H1 (cell line): ENCODE results near the gene APC2. TPM values are rescaled to one million over a fixed set of nuclear protein-coding genes. Genes with fewer than 3 reads are reported as not detected.
A peak's percentile ranks its signal among the peaks of the same experiment; 100 is the strongest.

Experiments
- ASH2L ChIP-seq: fragments of 200-600, 300-600 bp; sonication (generic); IDR thresholded peaks from one replicate; pipeline ENCODE4 v1.7.1; 2017; ENCODE audit warnings: low read length
- BCL11A ChIP-seq, 2 experiments: IDR thresholded peaks; one replicate each; pipeline ENCODE4 v1.6.1; 2011; ENCODE audit warnings: low read depth in 2 of 2, low read length in 2 of 2, mild to moderate bottlenecking in 2 of 2
- CEBPB ChIP-seq: IDR thresholded peaks from 2 replicates; pipeline ENCODE4 v1.6.1; 2012; ENCODE audit warnings: low read depth, low read length
- CTBP2 ChIP-seq: IDR thresholded peaks from 2 replicates; pipeline ENCODE4 v1.7.0; 2011; ENCODE audit warnings: borderline replicate concordance, mild to moderate bottlenecking, moderate library complexity, mixed read lengths, low read length; ENCODE audit not compliant: insufficient read depth, insufficient read length
- EP300 ChIP-seq, 2 experiments: IDR thresholded peaks; 1 replicate in 1 of 2; 2 replicates in 1 of 2; pipeline ENCODE4 v1.6.1; 2011 to 2012; ENCODE audit warnings: low read depth in 2 of 2, low read length in 2 of 2, mild to moderate bottlenecking in 2 of 2, borderline replicate concordance in 1 of 2, inconsistent platforms in 1 of 2, moderate library complexity in 1 of 2
- HDAC2 ChIP-seq, 2 experiments: fragments of 300-600 bp in 1 of 2; sonication (generic) in 1 of 2; IDR thresholded peaks; 2 replicates each; pipeline ENCODE4 v1.6.1; 2011 to 2012; ENCODE audit warnings: low read depth in 2 of 2, low read length in 2 of 2, mild to moderate bottlenecking in 2 of 2, moderate library complexity in 2 of 2, borderline replicate concordance in 1 of 2, inconsistent platforms in 1 of 2
- JUN ChIP-seq: IDR thresholded peaks from 2 replicates; pipeline ENCODE4 v1.6.1; 2011; ENCODE audit warnings: low read depth, mild to moderate bottlenecking, improper control_type of control experiment, low read length
- KDM5A ChIP-seq: fragments of 200-600 bp; IDR thresholded peaks from 2 replicates; pipeline ENCODE4 v1.7.1; 2012; ENCODE audit warnings: mild to moderate bottlenecking, low read length, inconsistent platforms, mixed read lengths
- NANOG ChIP-seq: IDR thresholded peaks from 2 replicates; pipeline ENCODE4 v1.6.1; 2011; ENCODE audit warnings: low read length, low read depth, mild to moderate bottlenecking, inconsistent platforms; ENCODE audit not compliant: insufficient read depth, poor library complexity, severe bottlenecking
- PHF8 ChIP-seq: fragments of 200-600 bp; sonication (generic); conservative IDR thresholded peaks from 2 replicates; pipeline ENCODE4 v1.7.1; 2012; ENCODE audit warnings: low read depth, mild to moderate bottlenecking, inconsistent platforms, low read length, moderate library complexity
- POLR2A ChIP-seq, 2 experiments: IDR thresholded peaks; 1 replicate in 1 of 2; 2 replicates in 1 of 2; pipeline ENCODE4 v1.6.1; 2011; ENCODE audit warnings: low read depth in 2 of 2, low read length in 2 of 2, mild to moderate bottlenecking in 2 of 2; ENCODE audit errors: control extremely low read depth in 1 of 2
- POLR2AphosphoS5 ChIP-seq: IDR thresholded peaks from 2 replicates; pipeline ENCODE4 v1.6.1; 2011; ENCODE audit warnings: low read depth, low read length
- SP1 ChIP-seq: IDR thresholded peaks from 2 replicates; pipeline ENCODE4 v1.6.1; 2011; ENCODE audit warnings: low read depth, low read length
- SP2 ChIP-seq: IDR thresholded peaks from 2 replicates; pipeline ENCODE4 v1.6.1; 2012; ENCODE audit warnings: mild to moderate bottlenecking, low read length, inconsistent platforms
- SP4 ChIP-seq: IDR thresholded peaks from 2 replicates; pipeline ENCODE4 v1.6.1; 2012; ENCODE audit warnings: low read length, inconsistent platforms
- TAF7 ChIP-seq: optimal IDR thresholded peaks from 2 replicates; pipeline ENCODE3; 2011; ENCODE audit warnings: low read depth, mild to moderate bottlenecking, inconsistent platforms, low read length, moderate library complexity, borderline replicate concordance
- TBP ChIP-seq: IDR thresholded peaks from 2 replicates; pipeline ENCODE4 v1.6.1; 2011; ENCODE audit warnings: low read depth, low read length, improper control_type of control experiment
- TCF12 ChIP-seq: IDR thresholded peaks from 2 replicates; pipeline ENCODE4 v1.6.1; 2011; ENCODE audit warnings: low read depth, mild to moderate bottlenecking, low read length
- polyA plus RNA-seq, 7 experiments: library from polyadenylated mRNA; depleted of rRNA in 3 of 7; stranded (reverse) in 5 of 7; unstranded in 2 of 7; fragments of >200 nt in 5 of 7; fragments of 200-250 nt in 2 of 7; gene quantifications; 1 replicate in 5 of 7; 2 replicates in 1 of 7; 4 replicates in 1 of 7; pipeline versions ENCODE4 v1.2.1 to v1.2.3, GENCODE V29; 2011 to 2013; ENCODE audit warnings: missing spikeins in 2 of 7, mixed read lengths in 2 of 7
- total RNA-seq: library from RNA; stranded (reverse); fragmentation: NEBNext Ultra II Directional; extraction: Animal tissue kit (Norgen Biotek cat#: 25700); gene quantifications from 2 replicates; pipeline ENCODE4 v1.2.1, GENCODE V29; 2021
- TF ChIP-seq, protein P1 (sequence below): IDR thresholded peaks from 2 replicates; pipeline ENCODE4 v1.6.1; 2012; ENCODE audit warnings: inconsistent platforms
- TF ChIP-seq, protein P2 (sequence below): IDR thresholded peaks from 2 replicates; pipeline ENCODE4 v1.6.1; 2012; ENCODE audit warnings: low read length, inconsistent platforms
- TF ChIP-seq, protein P3 (sequence below): IDR thresholded peaks from 2 replicates; pipeline ENCODE4 v1.6.1; 2012; ENCODE audit warnings: inconsistent platforms

APC2 gene
- total and polyA plus RNA-seq, 2 of the 8 experiments (the other 6 are each of a cell fraction or from before 2014, with no cell fraction given), result 1.3 to 4.1 TPM

DNA sequence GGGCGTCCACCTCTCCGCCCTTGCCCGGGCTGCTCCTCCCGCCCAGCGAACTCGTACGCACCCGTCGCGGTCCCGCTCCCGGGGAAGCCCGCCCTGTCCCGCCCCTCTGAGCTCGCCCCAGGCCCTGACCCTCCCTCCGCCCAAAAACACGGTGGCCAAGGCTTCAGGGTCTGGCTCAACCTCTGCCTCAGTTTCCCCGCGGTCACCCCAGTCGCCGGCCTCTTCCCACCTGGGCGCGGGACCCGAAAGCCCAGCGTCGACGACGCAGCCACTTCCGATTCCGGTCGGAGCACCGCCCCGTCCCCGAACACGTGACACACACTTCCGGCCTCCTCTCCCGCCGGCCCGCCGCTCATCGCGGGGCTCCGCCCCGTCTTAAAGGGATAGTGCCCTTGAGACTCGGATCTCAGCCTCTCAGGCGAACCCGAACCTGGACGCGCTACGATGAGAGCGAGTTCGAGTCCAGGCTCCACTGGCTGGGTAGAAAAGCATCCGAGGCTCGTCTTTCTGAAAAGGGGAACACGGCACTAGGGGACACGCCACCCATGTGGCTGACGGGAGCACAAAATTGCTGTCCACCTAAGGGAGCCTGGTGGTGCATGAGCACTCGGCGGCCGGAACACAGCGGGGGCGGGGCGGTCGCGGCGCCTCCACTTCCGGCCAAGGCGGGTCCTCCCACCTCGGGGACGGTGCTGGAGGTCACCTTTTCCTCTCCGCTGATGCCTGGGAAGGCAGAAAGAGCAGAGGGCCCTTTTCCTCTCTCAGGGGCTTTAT, 29.2 kb downstream of the APC2 start, which contains the start of gene C19orf25 (continued):
- TF ChIP-seq SP2, result no peak
- TF ChIP-seq, protein P1, sequence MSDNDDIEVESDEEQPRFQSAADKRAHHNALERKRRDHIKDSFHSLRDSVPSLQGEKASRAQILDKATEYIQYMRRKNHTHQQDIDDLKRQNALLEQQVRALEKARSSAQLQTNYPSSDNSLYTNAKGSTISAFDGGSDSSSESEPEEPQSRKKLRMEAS, result peak; percentile 92
- peak; percentile 71 for TF ChIP-seq ASH2L
- TF ChIP-seq, protein P2, sequence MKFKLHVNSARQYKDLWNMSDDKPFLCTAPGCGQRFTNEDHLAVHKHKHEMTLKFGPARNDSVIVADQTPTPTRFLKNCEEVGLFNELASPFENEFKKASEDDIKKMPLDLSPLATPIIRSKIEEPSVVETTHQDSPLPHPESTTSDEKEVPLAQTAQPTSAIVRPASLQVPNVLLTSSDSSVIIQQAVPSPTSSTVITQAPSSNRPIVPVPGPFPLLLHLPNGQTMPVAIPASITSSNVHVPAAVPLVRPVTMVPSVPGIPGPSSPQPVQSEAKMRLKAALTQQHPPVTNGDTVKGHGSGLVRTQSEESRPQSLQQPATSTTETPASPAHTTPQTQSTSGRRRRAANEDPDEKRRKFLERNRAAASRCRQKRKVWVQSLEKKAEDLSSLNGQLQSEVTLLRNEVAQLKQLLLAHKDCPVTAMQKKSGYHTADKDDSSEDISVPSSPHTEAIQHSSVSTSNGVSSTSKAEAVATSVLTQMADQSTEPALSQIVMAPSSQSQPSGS, result 0 out of 2 replicates have a peak, but pooled peaks have one; percentile 29
- TF ChIP-seq NANOG, result no peak
- TF ChIP-seq TBP, result 0 out of 2 replicates have a peak, but pooled peaks have one; percentile 10
- TF ChIP-seq, protein P3, sequence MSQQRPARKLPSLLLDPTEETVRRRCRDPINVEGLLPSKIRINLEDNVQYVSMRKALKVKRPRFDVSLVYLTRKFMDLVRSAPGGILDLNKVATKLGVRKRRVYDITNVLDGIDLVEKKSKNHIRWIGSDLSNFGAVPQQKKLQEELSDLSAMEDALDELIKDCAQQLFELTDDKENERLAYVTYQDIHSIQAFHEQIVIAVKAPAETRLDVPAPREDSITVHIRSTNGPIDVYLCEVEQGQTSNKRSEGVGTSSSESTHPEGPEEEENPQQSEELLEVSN, result peak; percentile 97
- no peak for TF ChIP-seq CTBP2
- peak; percentile 72 for TF ChIP-seq PHF8
- TF ChIP-seq SP1, result 0 out of 2 replicates have a peak, but pooled peaks have one; percentile 59
- TF ChIP-seq POLR2AphosphoS5, result no peak; the same call in 1 of the 2 replicates
- no peak for TF ChIP-seq EP300 (IDR thresholded peaks at IDR 0.05; ENCODE audit: borderline replicate concordance in 1 of 2, low read depth in 2 of 2, low read length in 2 of 2)
- no peak for TF ChIP-seq JUN
- TF ChIP-seq CEBPB, result no peak
- TF ChIP-seq TAF7, result peak; percentile 40
- no peak for TF ChIP-seq BCL11A (IDR thresholded peaks at IDR 0.05; ENCODE audit: low read depth in 2 of 2, low read length in 2 of 2)
- no peak for TF ChIP-seq KDM5A
- TF ChIP-seq SP4, result peak; percentile 93
- TF ChIP-seq HDAC2 (IDR thresholded peaks at IDR 0.05; ENCODE audit: borderline replicate concordance in 1 of 2, low read depth in 2 of 2, low read length in 2 of 2), result 0 out of 4 replicates have a peak, but pooled peaks of 1 of the 2 experiments have one; percentile 7
- TF ChIP-seq TCF12, result no peak
- TF ChIP-seq POLR2A (IDR thresholded peaks at IDR 0.05; ENCODE audit: control extremely low read depth in 1 of 2, low read depth in 2 of 2, low read length in 2 of 2), result peak in 1 of 2 experiments; percentile 62; a peak in 1 of 3 replicates
